H7 (cell line): ENCODE results near the gene GMDS. TPM values are rescaled to one million over a fixed set of nuclear protein-coding genes. Genes with fewer than 3 reads are reported as not detected.

Source experiments
- DNase-seq: peaks from one replicate; pipeline ENCODE4 v3.0.0; 2012
- H3K27me3 ChIP-seq: 2 replicates; pipeline ENCODE4 v1.6.0; 2011; ENCODE audit warnings: mild to moderate bottlenecking, low read length; ENCODE audit not compliant: control insufficient read depth, insufficient read depth
- H3K36me3 ChIP-seq: replicated peaks from 2 replicates; pipeline ENCODE4 v1.5.1; 2011; ENCODE audit warnings: low read length; ENCODE audit not compliant: control insufficient read depth, insufficient read depth
- H3K4me3 ChIP-seq: 2 replicates; pipeline ENCODE4 v1.5.1; 2011; ENCODE audit warnings: low read depth, mild to moderate bottlenecking, control low read depth, low read length, moderate library complexity; ENCODE audit not compliant: insufficient read depth
- total RNA-seq: library from RNA; depleted of rRNA; stranded (reverse); fragments of >200 nt; shearing (Covaris generic); gene quantifications from 2 replicates; pipeline ENCODE4 v1.2.3, GENCODE V29; 2014

The GMDS gene
- total RNA-seq, 1 experiment from 2014 or later = 9.0 TPM

DNA sequence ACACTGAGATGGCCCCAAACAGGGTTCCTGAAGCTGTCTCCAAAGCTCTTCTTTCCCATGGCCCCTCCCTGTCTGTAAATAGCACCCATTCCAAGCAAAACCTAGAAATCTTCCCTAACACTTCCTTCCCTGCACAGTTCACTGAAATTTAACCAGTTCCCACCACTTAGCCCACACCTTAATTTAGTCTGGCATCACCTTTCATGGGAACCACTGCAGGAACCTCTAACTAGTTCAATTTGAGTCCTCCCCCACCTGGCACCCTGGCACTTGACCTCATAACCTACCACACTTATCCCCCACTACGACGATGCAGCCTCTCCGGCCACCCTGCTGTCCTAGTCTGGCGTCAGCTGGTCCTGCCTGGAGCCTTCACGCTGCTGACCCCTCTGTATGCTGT, 278.7 kb downstream of the GMDS start:
- Histone ChIP-seq H3K27me3 (no peaks in the 10 kb centered on the region), H3K36me3 (no peaks in the 10 kb centered on the region)
- DNase-seq = no peak

GRCh38 chr6:1965596-1966224, 279.7 kb downstream of the GMDS start:
- H3K4me3 ChIP-seq = no peak overlapping the region
- no peaks in the 10 kb centered on the region for H3K27me3 ChIP-seq
- no peaks in the 10 kb centered on the region for H3K36me3 ChIP-seq
- no peak for DNase-seq

More for the DNA sequence above, 278.7 kb downstream of the GMDS start:
- H3K4me3 ChIP-seq = no peak overlapping the region

- DNase-seq = no peak
- Histone ChIP-seq H3K36me3 (no peaks in the 10 kb centered on the region), H3K27me3 (no peaks in the 10 kb centered on the region), H3K4me3 (no peak overlapping the region)
Measured at GRCh38 chr6:1963596-1963995, 281.8 kb downstream of the GMDS start.

DNA sequence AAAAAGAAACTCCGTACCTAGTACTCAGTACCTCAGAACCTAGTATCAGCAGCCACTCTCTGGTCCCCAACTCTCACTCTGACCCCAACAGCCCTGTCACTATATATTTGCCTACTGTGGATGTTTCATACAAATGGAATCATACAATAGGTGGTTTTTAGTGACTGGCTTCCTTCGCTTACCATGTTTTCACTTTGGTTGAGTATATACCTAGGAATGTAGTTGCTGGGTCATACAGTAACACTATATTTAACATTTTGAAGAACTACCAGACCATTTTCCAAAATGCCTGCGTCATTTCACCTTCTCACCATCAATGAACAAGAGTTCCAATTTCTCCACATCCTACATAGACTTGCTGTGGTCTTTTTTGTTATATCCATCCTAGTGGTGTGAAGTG, 283.2 kb downstream of the GMDS start:
- H3K36me3 ChIP-seq = no peaks in the 10 kb centered on the region
- H3K4me3 ChIP-seq = no peak overlapping the region
- H3K27me3 ChIP-seq = no peaks in the 10 kb centered on the region
- DNase-seq = no peak

- H3K27me3 ChIP-seq = no peaks in the 10 kb centered on the region
- no peaks in the 10 kb centered on the region for H3K36me3 ChIP-seq
- no peak for DNase-seq
- H3K4me3 ChIP-seq = no peak overlapping the region
Measured at GRCh38 chr6:1960486-1961142, 284.8 kb downstream of the GMDS start.

DNA sequence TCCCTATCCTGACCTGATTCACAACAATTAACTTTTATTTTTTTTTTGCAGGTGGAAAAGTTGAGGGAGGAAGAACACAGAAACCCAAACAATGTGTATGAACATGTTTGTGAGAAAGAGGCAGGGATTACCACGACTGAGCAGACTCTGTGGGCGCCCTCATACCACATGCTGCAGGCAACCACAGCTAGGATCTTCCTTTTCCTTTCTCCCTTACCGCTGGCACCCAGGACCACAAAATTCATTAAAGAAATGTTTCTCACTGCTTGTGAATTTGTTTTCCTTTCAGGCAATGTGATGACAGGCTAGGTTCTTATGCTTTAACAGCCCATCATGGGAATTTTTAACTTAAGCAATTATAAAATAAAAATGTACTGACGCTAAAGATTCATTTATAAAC, 287.1 kb downstream of the GMDS start:
- Histone ChIP-seq H3K4me3 (no peak overlapping the region), H3K27me3 (no peaks in the 10 kb centered on the region), H3K36me3 (no peaks in the 10 kb centered on the region)
- no peak for DNase-seq

DNA sequence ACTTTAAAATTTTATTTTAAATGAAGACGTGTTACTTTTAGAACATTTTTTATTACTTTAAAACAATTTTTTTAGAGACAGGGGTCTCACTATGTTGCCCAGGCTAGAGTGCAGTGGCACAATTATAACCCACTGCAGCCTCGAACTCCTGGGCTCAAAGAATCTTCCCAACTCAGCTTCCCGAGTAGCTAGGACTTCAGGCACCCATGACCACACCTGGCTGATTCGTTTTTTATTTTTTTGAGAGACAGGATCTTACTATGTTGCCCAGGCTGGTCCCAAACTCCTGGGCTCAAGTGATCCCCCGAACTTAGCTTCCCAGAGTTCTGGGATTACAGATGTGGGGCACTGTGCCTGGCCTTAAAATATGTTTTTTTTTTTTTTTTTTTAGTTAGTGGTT, 287.7 kb downstream of the GMDS start:
- Histone ChIP-seq H3K4me3 (no peak overlapping the region), H3K36me3 (no peaks in the 10 kb centered on the region), H3K27me3 (no peaks in the 10 kb centered on the region)
- DNase-seq = no peak

DNA sequence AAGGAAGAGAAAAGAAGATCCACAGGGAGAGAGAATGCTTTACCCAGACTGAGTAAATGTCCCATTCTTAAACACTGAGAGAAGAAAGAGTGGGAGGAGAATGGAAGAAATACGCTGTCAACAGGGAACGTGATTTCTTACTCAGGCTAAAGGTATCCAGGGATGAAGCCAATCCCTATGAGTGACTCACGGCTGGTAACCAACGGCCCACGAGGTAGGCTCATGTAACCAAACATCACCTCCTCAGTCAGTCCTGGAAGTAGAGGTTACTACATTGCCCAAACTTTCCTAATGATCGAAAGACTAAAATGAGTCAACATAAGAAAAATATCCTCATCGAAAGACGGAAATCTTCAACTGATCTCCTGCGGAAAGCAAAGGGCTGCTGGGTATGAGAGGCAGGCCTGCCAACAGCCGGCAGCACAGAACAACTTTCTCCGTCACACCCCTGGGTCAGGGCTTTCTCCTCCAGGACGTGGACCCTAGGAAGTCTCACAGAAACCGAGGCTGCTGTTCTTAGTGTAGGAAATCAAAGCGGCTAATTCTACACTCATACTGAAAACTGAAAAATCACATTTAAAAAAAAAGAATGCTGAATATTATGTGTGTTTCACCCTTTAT, 292.6 kb downstream of the GMDS start:
- H3K4me3 ChIP-seq = no peak overlapping the region
- H3K36me3 ChIP-seq = no peaks in the 10 kb centered on the region
- no peaks in the 10 kb centered on the region for H3K27me3 ChIP-seq
- no peak for DNase-seq

DNA sequence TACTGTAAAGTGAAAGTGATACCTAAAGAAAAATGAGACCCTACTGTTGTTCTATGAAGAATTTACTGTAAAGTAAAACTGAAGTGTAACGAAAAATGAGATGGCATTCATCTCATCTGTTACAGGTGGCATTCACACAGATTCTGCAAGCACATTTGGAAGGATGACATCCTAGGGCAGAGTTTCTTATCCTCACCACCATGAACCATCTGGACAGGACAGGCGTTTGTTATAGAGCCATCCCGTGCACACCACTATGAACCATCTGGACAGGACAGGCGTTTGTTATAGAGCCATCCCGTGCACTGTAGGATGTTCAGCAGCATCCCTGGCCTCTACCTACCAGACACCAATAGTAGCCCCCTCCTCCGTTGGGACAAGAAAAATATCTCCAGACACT, 294.8 kb downstream of the GMDS start:
- no peaks in the 10 kb centered on the region for H3K27me3 ChIP-seq
- DNase-seq = no peak
- H3K36me3 ChIP-seq = no peaks in the 10 kb centered on the region
- no peak overlapping the region for H3K4me3 ChIP-seq

- no peak for DNase-seq
- no peak overlapping the region for H3K4me3 ChIP-seq
Measured at GRCh38 chr6:1949538-1949937, 295.9 kb downstream of the GMDS start.

DNA sequence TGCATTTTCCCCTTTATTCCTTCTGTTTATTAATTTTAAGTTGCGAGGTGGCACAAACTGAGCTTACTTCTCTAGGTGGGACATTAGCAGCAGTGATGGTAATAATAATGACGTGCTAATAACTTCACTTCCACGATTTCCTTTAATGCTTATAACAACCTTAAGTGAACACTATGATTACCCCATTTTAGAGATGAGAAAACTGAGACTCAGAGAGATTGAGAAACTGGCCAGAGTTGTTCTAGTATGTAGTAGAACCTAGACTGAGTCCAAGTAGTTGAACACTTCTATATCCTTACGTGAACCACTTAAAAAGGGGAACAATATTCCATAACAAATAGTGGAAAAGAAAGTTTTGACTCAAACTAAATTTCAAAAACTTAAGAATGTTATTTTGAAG, 297.5 kb downstream of the GMDS start:
- Histone ChIP-seq H3K27me3 (no peaks in the 10 kb centered on the region), H3K4me3 (no peak overlapping the region), H3K36me3 (no peaks in the 10 kb centered on the region)
- DNase-seq = no peak

More at GRCh38 chr6:1949538-1949937, 295.9 kb downstream of the GMDS start:
- no peaks in the 10 kb centered on the region for H3K36me3 ChIP-seq
- no peaks in the 10 kb centered on the region for H3K27me3 ChIP-seq

- H3K4me3 ChIP-seq = no peak overlapping the region
- DNase-seq = no peak
- no peaks in the 10 kb centered on the region for H3K36me3 ChIP-seq
- H3K27me3 ChIP-seq = no peaks in the 10 kb centered on the region
Measured at GRCh38 chr6:1946583-1946982, 298.8 kb downstream of the GMDS start.

- Histone ChIP-seq H3K27me3 (no peaks in the 10 kb centered on the region), H3K36me3 (no peaks in the 10 kb centered on the region), H3K4me3 (no peak overlapping the region)
- DNase-seq = no peak
Measured at GRCh38 chr6:1945235-1945832, 300.1 kb downstream of the GMDS start.

DNA sequence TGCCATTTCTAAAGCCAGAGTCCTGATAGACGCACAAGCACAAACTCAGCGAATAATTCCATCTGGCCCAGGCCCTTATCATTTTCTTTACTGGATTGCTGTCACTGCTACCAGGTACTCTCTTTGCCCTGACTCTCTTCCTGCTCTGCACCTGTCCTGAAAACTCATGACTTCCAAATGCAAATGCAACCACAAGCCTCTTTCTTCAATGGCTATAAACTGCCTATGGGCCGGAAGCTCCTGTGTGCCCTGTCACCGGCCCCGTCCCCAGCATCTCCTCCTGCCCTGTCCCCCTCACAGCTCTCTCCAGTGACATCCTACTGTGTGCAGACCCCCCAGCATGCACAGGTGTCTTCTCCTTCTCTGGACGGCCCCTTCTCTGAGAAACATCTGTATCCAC, 302.6 kb downstream of the GMDS start:
- H3K27me3 ChIP-seq = no peaks in the 10 kb centered on the region
- no peak overlapping the region for H3K4me3 ChIP-seq
- no peaks in the 10 kb centered on the region for H3K36me3 ChIP-seq
- DNase-seq = no peak

GRCh38 chr6:1941534-1941933, 303.9 kb downstream of the GMDS start:
- Histone ChIP-seq H3K4me3 (no peak overlapping the region), H3K36me3 (no peaks in the 10 kb centered on the region), H3K27me3 (no peaks in the 10 kb centered on the region)
- no peak for DNase-seq
